ENCODE data around the gene CEP85L. TPM values are rescaled to one million over a fixed set of nuclear protein-coding genes. Genes with fewer than 3 reads are reported as not detected.
"Not testable (repeated sequence)": the region's sequence is repeated elsewhere in the genome, so short reads cannot be mapped to it uniquely, and the experiment has no call there.

Gene CEP85L
- total RNA-seq, 1 donor from 2014 or later: 10.3 TPM

DNA sequence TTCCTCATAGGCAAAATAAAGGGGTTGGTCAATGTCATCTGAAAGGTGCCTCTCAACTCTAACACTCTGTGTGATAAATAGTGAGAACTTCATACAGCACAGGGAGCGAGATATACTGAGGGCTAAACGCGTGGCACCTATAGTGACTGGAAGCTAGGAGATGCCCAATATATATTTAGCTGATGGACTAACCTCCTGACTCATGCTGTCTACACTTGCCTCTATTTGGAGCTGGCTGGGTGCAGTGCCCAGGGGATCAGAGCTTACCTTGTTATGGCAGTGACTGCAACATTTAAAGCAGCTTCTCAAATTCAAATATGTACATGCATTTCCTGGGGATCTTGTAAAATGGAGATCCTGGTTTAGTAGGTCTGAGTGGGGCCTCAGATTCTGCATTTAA lies 214.9 kb downstream of the CEP85L start:
- DNase-seq (ENCODE audit: extremely low read depth, low read depth, low spot score): no peak

- DNase-seq (ENCODE audit: extremely low read depth, low read depth, low spot score): not testable (repeated sequence)
These were observed 217.2 kb downstream of the CEP85L start for GRCh38 chr6:118434147-118434546.

GRCh38 chr6:118421312-118421711 lies 230.1 kb downstream of the CEP85L start:
- DNase-seq (ENCODE audit: extremely low read depth, low read depth, low spot score): not testable (repeated sequence)

GRCh38 chr6:118419448-118420394 lies 231.7 kb downstream of the CEP85L start:
- DNase-seq (ENCODE audit: extremely low read depth, low read depth, low spot score): no peak

Other genes with a start within 250 kb of the CEP85L start
- gene PLN, start 103.3 kb downstream of the CEP85L start, total RNA-seq: 0.18 TPM in 1 of 2 replicates, not detected in the other
- 11.6 and 14.1 TPM in 2 replicates for gene ASF1A, start 242.6 kb upstream of the CEP85L start, total RNA-seq